Left colon (tissue), 2 donors: ENCODE results near the gene PRR35. TPM values are rescaled to one million over a fixed set of nuclear protein-coding genes. Genes with fewer than 3 reads are reported as not detected.

Source experiments
- ATAC-seq: fragments of 200-7000 bp; cut with Tn5 transposase; one replicate; pipeline ENCODE4 v1.9.1; 2020; ENCODE audit warnings: mild to moderate bottlenecking, moderate library complexity
- DNase-seq, 2 donors: peaks; one replicate each; pipeline ENCODE4 v3.0.0-alpha.2; 2020
- intact Hi-C, 2 donors: fragments of 100-400 bp; cut with DNase I in 1 of 2; cut with micrococcal nuclease in 1 of 2; formaldehyde crosslinking; loops; one replicate each; pipeline versions ENCODE4 v1.11.2 to v1.14.0; 2022; cut with DNase I, micrococcal nuclease
- total RNA-seq, 2 donors: library from RNA; stranded (reverse); fragmentation: NEBNext Ultra II Directional; extraction: Animal tissue kit (Norgen Biotek cat#: 25700); gene quantifications; one replicate each; pipeline ENCODE4 v1.2.1, GENCODE V29; 2021
- donor health status: DM: no; HTN: no; CAD: no.
- donor health status: DM: yes; HTN: yes; CAD: no.

PRR35 gene
- total RNA-seq, 2 donors from 2014 or later = not detected

DNA sequence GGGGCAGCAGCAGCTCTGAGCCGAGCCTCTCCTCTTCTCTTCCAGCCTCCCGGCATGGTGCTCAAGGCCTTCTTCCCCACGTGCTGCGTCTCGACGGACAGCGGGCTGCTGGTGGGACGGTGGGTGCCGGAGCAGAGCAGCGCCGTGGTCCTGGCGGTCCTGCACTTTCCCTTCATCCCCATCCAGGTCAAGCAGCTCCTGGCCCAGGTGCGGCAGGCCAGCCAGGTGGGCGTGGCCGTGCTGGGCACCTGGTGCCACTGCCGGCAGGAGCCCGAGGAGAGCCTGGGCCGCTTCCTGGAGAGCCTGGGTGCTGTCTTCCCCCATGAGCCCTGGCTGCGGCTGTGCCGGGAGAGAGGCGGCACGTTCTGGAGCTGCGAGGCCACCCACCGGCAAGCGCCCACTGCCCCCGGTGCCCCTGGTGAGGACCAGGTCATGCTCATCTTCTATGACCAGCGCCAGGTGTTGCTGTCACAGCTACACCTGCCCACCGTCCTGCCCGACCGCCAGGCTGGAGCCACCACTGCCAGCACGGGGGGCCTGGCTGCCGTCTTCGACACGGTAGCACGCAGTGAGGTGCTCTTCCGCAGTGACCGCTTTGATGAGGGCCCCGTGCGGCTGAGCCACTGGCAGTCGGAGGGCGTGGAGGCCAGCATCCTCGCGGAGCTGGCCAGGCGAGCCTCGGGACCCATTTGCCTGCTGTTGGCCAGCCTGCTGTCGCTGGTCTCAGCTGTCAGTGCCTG, 14.0 kb downstream of the PRR35 start:
- intact Hi-C loops = no loop called here
- DNase-seq (no peak), ATAC-seq (no peak)

DNA sequence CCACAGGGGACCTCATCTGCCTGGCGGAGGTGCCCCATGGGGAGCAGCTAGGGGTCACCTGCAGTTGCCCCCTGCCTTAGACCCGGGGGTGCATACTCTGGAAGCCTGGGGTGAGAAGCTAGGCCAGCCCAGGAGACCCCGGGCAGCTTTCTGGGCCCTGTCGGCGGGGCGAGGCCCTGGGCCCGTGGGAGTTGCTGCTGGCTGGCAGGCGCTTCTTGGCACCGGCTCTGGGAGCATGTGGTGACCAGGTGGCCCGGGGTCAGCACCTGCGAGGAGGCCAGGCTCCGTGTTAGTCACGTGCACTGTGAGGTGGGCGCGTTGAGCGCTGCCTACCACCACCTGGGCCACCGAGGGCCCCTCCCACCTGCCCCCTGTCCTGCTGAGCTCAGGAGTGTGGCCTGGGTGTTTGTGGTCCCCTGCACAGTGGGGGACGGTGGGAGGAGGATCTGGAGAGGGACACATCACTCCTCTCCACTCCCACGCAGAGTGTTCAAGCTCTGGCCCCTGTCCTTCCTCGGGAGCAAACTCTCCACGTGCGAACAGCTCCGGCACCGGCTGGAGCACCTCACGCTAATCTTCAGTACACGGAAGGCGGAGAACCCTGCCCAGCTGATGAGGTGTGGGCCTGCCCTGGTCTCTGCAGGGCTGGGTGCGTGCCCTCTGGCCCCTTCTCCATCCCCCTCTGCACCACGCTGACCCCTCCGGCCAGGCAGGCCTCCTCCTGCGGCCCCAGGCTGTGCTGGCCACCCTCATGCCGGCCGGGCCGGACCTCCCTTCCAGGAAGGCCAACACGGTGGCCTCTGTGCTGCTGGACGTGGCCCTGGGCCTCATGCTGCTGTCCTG, 15.4 kb downstream of the PRR35 start:
- intact Hi-C loops = no loop called here
- ATAC-seq = no peak
- DNase-seq = no peak

GRCh38 chr16:576197-576822, 16.1 kb downstream of the PRR35 start:
- DNase-seq (no peak), ATAC-seq (no peak)
- intact Hi-C loops = no loop called here

GRCh38 chr16:576823-577201, 16.6 kb downstream of the PRR35 start:
- ATAC-seq (no peak), DNase-seq (no peak)
- intact Hi-C loops = no loop called here

DNA sequence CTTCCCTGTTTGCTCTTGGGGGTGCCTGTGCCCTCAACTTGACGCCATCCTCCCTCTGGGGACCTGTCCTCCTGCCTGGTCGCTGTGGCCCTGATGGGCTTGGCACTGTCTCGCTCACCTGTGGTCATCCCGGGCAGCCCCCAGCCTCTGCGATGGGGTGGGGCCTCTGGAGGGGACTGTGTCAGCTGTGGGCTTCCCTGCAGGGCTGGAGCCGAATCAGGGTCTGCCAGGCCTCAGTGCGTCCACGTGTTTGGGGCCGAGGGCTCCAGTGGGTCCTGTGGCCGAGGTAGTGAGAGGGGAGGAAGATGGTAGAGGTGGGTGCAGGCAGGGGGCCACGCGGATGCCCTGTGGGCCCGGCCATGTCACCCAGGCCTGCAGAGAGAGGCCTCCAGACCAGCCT, 17.6 kb downstream of the PRR35 start:
- ATAC-seq (no peak), DNase-seq (no peak)
- intact Hi-C loops = no loop called here

GRCh38 chr16:578232-578869, 18.2 kb downstream of the PRR35 start:
- DNase-seq (no peak), ATAC-seq (peak; percentile 16)
- intact Hi-C loops = no loop called here

DNA sequence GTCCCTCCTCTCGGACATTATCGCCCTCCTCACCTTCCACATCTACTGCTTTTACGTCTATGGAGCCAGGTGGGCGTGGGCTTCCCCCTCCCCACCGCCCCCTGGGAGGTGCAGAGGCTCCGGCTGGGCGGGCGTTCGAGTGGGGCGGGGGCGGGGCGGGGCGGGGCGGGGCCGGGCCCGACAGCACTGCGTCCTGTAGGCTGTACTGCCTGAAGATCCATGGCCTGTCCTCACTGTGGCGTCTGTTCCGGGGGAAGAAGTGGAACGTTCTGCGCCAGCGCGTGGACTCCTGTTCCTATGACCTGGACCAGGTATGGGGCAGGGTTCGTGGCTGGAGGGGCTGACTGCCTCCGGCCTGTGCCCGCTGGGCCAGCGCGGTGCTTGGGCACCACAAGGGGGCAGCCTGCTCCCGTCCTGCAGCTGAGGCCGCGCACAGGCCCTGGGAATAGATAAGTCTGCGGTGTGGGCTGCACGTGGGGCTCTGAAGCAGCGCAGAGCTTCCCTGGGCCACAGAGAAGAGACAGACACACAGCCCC, 18.7 kb downstream of the PRR35 start:
- DNase-seq = peak; percentile 64 to 84
- intact Hi-C loops = no loop called here
- peak; percentile 91 for ATAC-seq

DNA sequence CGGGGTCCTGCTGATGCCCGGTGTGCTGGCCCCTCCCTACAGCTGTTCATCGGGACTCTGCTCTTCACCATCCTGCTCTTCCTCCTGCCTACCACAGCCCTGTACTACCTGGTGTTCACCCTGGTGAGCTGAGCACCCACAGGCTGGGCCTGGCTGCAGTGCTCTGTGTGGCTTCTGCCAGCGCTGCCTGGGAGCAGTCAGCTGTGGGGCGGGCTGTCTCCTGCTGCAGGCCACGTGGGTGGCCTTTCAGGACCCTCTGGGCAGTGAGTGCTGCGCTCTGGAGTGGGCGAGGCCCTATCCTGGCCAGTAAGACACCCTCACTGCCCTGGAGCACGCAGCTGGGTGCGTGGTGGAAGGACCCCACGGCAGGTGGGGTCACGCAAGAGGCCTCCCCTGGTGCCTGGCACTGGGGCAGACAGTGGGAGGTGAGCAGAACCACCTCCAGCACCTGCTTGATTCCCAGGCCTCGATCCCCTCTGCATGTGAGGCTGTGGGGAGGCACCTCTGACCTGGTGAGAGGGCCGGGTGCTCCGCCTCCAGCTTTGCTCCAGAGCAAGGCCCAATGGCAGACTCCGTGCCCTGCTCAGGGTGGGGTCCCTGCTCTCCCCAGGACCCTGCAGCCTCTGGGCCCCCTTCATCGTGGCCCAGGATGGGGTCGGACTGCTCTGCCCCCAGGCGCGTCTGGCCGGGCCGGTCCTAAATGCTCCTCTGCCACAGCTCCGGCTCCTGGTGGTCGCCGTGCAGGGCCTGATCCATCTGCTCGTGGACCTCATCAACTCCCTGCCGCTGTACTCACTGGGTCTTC, 20.1 kb downstream of the PRR35 start:
- intact Hi-C loops = no loop called here
- DNase-seq (no peak), ATAC-seq (no peak)

- intact Hi-C loops = no loop called here
- DNase-seq (no peak), ATAC-seq (no peak)
These were observed 20.8 kb downstream of the PRR35 start for GRCh38 chr16:580946-581498.

DNA sequence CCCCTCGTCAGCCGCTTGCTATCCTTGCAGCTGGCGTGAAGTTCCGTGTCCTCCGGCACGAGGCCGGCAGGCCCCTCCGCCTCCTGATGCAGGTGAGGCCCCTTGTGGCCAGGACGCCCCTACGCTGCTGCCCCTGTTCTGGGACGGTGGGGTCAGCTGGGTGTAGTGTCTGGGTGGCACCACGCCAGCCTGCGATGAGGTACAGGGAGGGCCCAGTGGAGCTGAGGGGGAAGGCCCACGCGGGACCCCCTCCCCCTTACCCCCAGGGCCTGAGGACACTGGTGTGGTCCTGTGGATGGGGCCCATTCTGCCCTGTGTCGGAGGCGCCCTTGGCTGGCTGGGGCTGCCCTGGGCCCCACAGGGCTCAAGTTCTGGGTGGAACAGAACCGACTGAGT, 22.0 kb downstream of the PRR35 start:
- intact Hi-C loops = no loop called here
- DNase-seq (no peak), ATAC-seq (no peak)

GRCh38 chr16:582614-583331, 22.6 kb downstream of the PRR35 start:
- intact Hi-C loops = no loop called here
- no peak for DNase-seq
- no peak for ATAC-seq

GRCh38 chr16:583470-583814, 23.2 kb downstream of the PRR35 start:
- DNase-seq (no peak), ATAC-seq (no peak)
- intact Hi-C loops = no loop called here

- DNase-seq = no peak
- intact Hi-C loops = no loop called here
- ATAC-seq = no peak
These were observed 23.8 kb downstream of the PRR35 start for GRCh38 chr16:583815-584591.

DNA sequence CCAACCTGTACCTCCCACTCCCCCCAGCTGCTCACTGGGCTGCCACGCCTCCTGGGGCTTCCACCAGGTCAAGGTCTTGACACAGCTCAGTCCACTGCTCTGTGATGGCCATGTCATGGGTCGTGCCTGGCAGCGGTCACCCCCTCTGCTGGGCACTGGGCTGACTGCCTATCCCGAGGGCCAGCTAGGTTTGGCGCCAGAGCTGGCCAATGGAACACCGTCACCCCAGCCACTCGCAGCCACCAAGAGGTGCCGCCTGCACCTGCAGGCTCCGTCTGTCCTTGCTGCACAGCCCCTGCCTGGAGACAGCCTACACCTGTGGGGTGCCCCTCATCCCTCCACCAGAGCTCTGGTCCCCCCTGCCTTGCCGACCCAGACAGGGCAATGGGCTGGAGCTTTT, 25.2 kb downstream of the PRR35 start:
- no peak for ATAC-seq
- intact Hi-C loops = no loop called here
- DNase-seq = no peak

DNA sequence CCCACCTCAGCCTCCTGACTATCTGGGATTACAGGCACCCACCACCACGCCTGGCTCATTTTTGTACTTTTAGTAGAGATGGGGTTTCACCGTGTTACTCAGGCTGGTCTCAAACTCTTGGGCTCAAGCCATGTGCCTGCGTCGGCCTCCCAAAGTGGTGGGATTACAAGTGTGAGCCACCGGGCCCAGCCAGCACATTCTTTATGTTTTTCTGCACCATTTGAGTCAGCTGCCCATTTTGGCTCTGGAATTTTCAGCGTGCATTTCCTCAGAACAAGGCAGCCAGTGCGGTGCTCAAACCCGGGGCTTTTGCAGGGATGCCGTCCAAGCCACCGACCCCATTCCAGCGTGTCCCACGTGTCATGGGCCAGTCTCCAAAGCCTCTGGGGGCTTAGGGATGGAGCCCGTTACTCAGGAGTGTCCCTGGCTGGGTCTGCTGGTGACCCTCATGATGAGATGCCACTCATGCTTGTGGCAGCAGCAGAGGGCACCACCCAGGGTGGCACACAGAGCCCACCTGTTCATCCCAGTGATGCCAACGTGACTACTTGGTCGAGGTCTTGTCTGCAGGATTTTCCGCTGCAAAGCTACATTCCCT, 26.0 kb downstream of the PRR35 start:
- DNase-seq (no peak), ATAC-seq (no peak)
- intact Hi-C loops = no loop called here
